DMS53 treated with DMSO at 0.1 percent for 48 hours (cell line): ENCODE data around the gene TLR7.

ENCODE experiments used
- DNase-seq: peaks from one replicate; lab custom pipeline; 2025; ENCODE audit not compliant: unreplicated experiment; lab: John Stamatoyannopoulos, UW

Gene TLR7

DNA sequence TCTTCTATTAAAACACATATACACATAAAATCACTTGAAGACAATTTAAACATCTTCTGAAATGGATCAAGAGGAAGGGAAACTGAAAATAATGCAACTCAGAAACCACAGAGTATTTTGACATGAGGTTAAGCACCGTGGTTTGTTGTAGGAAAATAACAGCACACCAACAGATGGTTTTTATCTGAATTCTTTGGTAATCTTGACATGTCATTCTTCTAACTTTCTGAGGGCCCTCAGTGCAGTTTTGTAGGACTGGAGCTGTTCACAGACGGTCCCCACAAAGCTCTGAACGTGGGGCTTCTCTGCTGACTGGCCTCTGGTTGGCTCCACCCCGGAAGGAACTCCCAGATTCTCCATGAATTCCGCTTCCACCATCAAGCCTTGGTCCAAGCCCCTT is 23.6 kb downstream of the TLR7 start:
- DNase-seq: no peak

GRCh38 chrX:12891171-12891570 is 24.3 kb downstream of the TLR7 start:
- no peak for DNase-seq

DNA sequence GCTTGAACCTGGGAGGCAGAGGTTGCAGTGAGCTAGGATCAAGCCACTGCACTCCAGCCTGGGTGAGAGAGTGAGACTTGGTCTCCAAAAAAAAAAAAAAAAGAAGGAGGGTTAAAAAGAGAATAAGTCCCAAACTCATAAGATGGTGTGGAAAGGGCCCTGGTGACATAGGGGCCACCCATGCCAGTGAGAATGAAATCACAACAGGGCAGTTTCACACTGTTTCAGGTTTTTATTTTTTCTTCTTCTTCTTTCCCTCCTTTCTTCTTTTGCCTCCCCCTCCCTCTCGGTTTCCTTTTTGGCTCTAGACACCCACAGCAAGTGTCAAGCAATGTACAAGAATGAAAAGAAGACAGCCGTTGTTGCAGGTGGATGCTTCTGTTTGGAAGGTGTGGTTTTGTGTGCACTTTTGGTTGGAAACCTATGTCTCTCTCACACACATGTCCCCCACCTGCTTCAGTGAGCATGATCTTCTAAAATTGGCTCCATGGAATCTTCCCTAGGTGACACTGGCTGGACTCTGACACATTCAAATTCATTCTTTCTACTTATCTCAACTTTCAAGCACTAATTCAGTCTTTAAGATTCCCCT is 25.1 kb downstream of the TLR7 start:
- no peak for DNase-seq

DNA sequence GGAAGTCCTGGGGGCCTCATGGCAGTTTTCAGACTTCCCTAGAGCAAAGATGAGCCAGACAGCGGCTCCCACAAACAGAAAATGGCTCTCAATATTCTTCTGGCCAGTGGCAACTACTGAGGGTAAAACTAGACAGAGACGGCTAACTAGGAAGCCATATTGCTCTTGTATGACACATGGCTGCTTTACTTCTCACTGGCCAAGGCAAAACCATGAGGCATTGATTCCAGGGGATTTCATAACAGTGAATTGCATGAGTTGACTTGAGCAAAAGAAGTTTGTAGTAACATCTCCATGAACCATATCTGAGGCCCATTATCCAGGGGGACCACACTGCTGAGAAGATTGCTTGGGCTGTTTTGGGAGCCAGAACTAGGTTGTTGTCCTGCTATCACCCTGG is 25.8 kb downstream of the TLR7 start:
- DNase-seq: no peak

DNA sequence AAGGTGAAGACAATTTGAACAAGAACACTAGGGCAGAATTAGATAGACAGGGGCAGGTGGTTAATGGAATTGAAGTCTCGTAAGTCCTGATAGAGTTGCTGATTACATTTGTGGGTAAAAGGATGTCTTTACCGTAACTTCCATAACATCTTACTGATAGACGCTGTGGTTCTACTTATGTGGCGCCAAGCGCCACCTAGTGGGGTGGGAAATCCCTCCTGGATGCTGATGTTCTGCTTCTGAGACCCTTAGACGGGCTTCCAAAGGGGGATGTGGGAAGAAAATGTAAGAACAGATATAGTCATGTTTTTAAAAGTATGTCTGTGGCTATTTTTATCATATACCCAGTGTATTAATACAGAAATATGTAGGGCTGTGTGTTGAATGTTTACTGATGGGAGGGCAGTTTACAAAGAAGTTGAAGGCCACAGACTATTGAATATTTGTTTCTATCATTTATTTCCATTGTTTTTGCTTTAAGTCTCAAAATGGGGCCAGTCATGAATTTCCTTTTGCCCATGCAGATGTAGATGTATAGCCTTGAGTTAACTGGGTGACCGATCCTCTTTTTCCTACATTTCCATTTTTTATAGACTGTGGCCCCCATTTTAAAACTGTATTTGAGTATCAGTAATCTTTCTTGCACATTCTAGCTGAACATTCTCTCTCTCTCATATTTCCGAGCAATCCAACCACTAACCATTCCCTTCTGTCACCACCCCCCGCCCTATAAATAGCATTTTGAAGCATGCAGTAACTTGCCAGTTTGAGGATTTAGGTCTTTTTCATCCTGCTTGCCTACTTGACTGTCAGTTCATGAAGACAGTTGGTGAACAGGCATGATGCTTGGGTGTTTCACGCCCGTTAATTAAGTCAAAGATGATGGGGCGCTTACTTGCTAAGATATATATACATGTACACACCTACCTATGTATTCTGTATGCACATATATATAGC is 27.5 kb downstream of the TLR7 start:
- DNase-seq: peak; percentile 0

GRCh38 chrX:12895866-12896265 is 29.0 kb downstream of the TLR7 start:
- no peak for DNase-seq

GRCh38 chrX:12896935-12897334 is 30.1 kb downstream of the TLR7 start:
- DNase-seq: no peak

DNA sequence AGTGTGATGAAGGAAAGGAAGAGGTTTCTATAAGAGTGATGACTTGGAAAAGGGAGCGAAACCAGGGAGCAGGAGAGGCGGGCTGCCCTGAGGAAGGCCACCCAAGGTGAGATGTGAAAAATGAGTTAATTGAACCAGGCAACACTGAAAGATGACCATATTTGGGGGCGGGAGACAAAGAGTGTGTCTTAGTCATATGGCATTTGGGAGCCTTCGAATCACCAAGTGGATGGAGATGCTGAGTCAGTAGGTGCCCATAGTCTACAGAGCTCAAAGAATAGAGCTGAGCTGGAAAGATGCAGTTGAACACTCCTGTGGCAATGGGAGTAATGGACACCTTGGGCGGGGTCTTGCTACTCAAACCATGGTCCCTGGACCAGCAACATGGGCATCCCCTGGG is 31.2 kb downstream of the TLR7 start:
- DNase-seq: no peak

DNA sequence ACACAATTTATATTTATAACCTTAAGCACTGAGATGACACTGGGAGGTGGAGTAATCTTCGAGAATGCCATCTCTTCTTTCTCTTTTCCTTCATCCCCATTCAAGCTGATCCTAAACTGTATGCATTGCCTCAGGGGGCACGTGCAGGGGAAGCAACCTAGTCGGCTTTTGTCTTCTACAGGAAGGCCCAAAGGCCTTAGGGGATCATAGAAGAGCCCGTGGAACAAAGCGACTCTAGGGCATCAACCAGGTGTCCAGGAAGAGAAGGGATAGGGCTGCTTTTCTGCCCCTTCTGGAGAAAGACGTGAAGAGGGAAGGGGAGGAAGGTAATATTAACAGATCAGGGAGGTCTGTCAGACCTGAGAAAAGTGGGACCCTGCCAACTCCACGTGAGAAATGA is 32.6 kb downstream of the TLR7 start:
- no peak for DNase-seq

DNA sequence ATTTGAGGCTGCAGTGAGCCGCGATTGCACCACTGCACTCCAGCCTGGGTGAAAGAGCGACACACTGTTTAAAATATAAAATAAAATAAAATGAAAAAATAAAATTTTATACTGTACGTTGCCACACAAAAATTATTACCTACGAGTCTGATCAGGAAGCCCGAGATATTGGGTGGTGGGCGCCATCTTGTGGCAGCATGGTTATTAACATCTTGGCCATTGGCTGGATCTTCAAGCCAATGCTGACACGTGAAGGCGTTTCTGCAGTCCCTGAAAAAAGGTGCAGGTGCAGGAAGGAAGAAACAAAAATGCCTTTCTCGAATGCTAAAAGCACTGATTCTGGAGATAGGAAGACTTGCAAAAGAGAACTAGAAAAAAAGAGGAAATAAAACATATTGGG is 34.6 kb downstream of the TLR7 start:
- DNase-seq: peak; percentile 1

GRCh38 chrX:12903646-12904045 is 36.8 kb downstream of the TLR7 start:
- no peak for DNase-seq

DNA sequence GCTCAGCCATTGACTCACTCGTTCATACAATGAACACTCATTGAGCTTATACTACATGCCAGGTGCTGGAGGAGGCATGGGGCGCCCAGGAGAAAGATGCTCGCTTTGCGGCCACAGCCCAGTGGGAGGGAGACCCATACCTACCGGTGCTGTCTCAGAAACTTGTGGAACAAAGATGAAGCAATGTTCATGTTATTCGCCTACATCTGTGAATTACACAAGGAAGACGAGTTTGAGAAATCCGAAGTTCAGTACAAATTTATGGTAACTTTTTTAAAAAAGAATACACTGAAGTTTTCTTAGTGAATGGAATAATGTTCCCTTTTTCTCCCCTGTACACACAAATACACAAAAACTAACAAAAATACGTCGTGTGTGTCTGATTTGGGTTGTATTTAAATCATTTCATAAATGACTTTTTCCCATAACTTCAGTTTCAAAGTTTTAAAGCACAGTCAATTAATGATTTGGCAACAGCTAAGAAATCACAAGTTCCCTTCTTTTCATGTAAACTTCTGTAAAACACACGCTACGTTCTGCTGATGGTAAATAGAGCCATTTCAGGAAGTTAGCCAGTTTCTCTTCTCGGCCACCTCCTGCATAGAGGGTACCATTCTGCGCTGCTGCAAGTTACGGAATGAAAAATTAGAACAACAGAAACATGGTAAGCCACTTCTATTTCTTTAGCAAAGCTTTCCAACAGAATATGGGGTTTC is 39.3 kb downstream of the TLR7 start, which contains the start of gene TLR8:
Gene TLR8, plus strand, starts transcription at position 575 of the 716 bp plus-strand sequence. Its CDS starts 87 bp downstream, at position 662.
- no peak for DNase-seq

GRCh38 chrX:12910423-12911121 is 43.7 kb downstream of the TLR7 start:
- DNase-seq: no peak

DNA sequence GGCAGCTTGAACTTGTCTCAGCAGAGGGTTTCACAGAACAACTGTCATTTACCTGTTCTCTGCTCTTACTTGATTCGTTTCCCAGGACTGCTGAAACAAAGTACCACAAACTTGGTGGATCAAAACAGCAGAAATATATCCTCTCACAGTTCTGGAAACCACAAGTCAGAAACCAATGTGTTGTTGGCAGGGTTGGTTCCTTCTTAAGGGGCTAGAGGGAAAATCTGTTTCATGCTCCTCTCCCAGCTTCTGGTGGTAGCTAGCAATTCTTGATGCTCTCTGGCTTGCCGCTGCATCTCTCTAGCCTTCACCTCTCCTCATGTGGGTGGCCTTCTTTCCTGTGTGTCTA is 44.2 kb downstream of the TLR7 start:
- DNase-seq: no peak

GRCh38 chrX:12912791-12913482 is 46.1 kb downstream of the TLR7 start:
- DNase-seq: no peak

- DNase-seq: peak; percentile 56
Measured at GRCh38 chrX:12917753-12918152, 50.9 kb downstream of the TLR7 start.

GRCh38 chrX:12919051-12919450 is 52.2 kb downstream of the TLR7 start:
- no peak for DNase-seq

DNA sequence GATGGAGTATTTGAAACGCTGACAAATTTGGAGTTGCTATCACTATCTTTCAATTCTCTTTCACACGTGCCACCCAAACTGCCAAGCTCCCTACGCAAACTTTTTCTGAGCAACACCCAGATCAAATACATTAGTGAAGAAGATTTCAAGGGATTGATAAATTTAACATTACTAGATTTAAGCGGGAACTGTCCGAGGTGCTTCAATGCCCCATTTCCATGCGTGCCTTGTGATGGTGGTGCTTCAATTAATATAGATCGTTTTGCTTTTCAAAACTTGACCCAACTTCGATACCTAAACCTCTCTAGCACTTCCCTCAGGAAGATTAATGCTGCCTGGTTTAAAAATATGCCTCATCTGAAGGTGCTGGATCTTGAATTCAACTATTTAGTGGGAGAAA is 52.7 kb downstream of the TLR7 start:
- DNase-seq: no peak

DNA sequence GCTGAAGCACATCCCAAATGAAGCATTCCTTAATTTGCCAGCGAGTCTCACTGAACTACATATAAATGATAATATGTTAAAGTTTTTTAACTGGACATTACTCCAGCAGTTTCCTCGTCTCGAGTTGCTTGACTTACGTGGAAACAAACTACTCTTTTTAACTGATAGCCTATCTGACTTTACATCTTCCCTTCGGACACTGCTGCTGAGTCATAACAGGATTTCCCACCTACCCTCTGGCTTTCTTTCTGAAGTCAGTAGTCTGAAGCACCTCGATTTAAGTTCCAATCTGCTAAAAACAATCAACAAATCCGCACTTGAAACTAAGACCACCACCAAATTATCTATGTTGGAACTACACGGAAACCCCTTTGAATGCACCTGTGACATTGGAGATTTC is 54.1 kb downstream of the TLR7 start:
- no peak for DNase-seq

GRCh38 chrX:12921886-12922598 is 55.2 kb downstream of the TLR7 start:
- DNase-seq: no peak
